ENCODE measurements around the gene IGFBP5. TPM values are rescaled to one million over a fixed set of nuclear protein-coding genes. Genes with fewer than 3 reads are reported as not detected.

Gene IGFBP5
- total RNA-seq, 1 experiment from 2014 or later = 3.9 TPM

GRCh38 chr2:216671081-216671411 is 24.3 kb downstream of the IGFBP5 start:
- TF ChIP-seq CBX3 (IDR thresholded peaks at IDR 0.05; ENCODE audit: low read depth) (no peak), EZH2 (IDR thresholded peaks at IDR 0.05) (no peak), ZFX (IDR thresholded peaks at IDR 0.05) (no peak), POLR2AphosphoS5 (IDR thresholded peaks at IDR 0.05; ENCODE audit: low read depth, low read length) (no peak), EGR1 (IDR thresholded peaks at IDR 0.05; ENCODE audit: low read depth) (no peak), RAD21 (IDR thresholded peaks at IDR 0.05; ENCODE audit: low read depth) (no peak), POLR2A (IDR thresholded peaks at IDR 0.05; ENCODE audit: borderline replicate concordance, extremely low read depth, insufficient read depth, insufficient read length) (no peak), ELF1 (IDR thresholded peaks at IDR 0.05; ENCODE audit: borderline replicate concordance, low read depth) (no peak), SIN3A (IDR thresholded peaks at IDR 0.05; ENCODE audit: low read depth) (no peak), SP1 (IDR thresholded peaks at IDR 0.05; ENCODE audit: low read depth) (no peak), EZH2phosphoT487 (IDR thresholded peaks at IDR 0.05; ENCODE audit: borderline replicate concordance) (no peak), TCF7L2 (IDR thresholded peaks at IDR 0.05; ENCODE audit: borderline replicate concordance, extremely low read depth, insufficient read depth, insufficient read length) (no peak), ZNF274 (IDR thresholded peaks at IDR 0.05; ENCODE audit: low read depth, low read length) (no peak), CEBPB (IDR thresholded peaks at IDR 0.05; ENCODE audit: low read depth) (no peak), ZBTB33 (IDR thresholded peaks at IDR 0.05; ENCODE audit: extremely low read depth, insufficient replicate concordance, low read length) (no peak), MAX (IDR thresholded peaks at IDR 0.05) (no peak), YY1 (IDR thresholded peaks at IDR 0.05; ENCODE audit: extremely low read depth, insufficient replicate concordance, low read depth, low read length) (no peak), REST (IDR thresholded peaks at IDR 0.05; ENCODE audit: low read depth) (no peak)
- TF ChIP-seq, protein P1, sequence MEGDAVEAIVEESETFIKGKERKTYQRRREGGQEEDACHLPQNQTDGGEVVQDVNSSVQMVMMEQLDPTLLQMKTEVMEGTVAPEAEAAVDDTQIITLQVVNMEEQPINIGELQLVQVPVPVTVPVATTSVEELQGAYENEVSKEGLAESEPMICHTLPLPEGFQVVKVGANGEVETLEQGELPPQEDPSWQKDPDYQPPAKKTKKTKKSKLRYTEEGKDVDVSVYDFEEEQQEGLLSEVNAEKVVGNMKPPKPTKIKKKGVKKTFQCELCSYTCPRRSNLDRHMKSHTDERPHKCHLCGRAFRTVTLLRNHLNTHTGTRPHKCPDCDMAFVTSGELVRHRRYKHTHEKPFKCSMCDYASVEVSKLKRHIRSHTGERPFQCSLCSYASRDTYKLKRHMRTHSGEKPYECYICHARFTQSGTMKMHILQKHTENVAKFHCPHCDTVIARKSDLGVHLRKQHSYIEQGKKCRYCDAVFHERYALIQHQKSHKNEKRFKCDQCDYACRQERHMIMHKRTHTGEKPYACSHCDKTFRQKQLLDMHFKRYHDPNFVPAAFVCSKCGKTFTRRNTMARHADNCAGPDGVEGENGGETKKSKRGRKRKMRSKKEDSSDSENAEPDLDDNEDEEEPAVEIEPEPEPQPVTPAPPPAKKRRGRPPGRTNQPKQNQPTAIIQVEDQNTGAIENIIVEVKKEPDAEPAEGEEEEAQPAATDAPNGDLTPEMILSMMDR (IDR thresholded peaks at IDR 0.05 in 2 of 3, conservative IDR thresholded peaks at IDR 0.05 in 1 of 3; ENCODE audit: borderline replicate concordance in 1 of 3, insufficient read depth in 1 of 3, low read depth in 2 of 3, low read length in 2 of 3) = no peak
- ATAC-seq (no peak), DNase-seq (ENCODE audit: low read depth, low spot score) (no peak)
- no peak overlapping the region for H3K4me3 ChIP-seq (replicated peaks in 1 of 2; ENCODE audit: low read depth in 1 of 2, low read length in 2 of 2)
- ChIA-PET RAD21 (ENCODE audit: low non-redundant PET in 1 of 2, low total read pairs in 2 of 2, uncharacterized antibody in 2 of 2, unreplicated experiment in 2 of 2) (no interaction called here), CTCF (no interaction called here), POLR2A (no interaction called here)
- H3K9me3 ChIP-seq (ENCODE audit: control insufficient read depth in 1 of 2, insufficient read depth in 1 of 2, low read depth in 1 of 2, low read length in 2 of 2) = no peaks in the 10 kb centered on the region
- H4K20me1 ChIP-seq (ENCODE audit: insufficient read depth) = no peaks in the 10 kb centered on the region
- no peaks in the 10 kb centered on the region for H3K9me2 ChIP-seq (ENCODE audit: insufficient read depth)
- no peak overlapping the region for H3K9ac ChIP-seq (ENCODE audit: low read length)
- no TSS peak for BruUV-seq (replicated peaks)
- intact Hi-C loops (cut with micrococcal nuclease) = no loop called here
- H3K36me3 ChIP-seq (ENCODE audit: control insufficient read depth in 1 of 2, insufficient read depth in 2 of 2, low read length in 2 of 2) = no peaks in the 10 kb centered on the region
- H3K4me1 ChIP-seq (ENCODE audit: control insufficient read depth in 1 of 2, insufficient read depth in 2 of 2, low read length in 2 of 2) = no peaks in the 10 kb centered on the region
- no peak overlapping the region for H3K4me2 ChIP-seq (ENCODE audit: low read length)
- H3K27ac ChIP-seq (ENCODE audit: low read depth, low read length) = no peak overlapping the region
- H2AFZ ChIP-seq (ENCODE audit: low read depth, low read length, poor library complexity, severe bottlenecking) = no peak overlapping the region
- no peaks in the 10 kb centered on the region for H3K79me2 ChIP-seq (ENCODE audit: insufficient read depth, low read length)
- no peaks in the 10 kb centered on the region for H3K27me3 ChIP-seq (ENCODE audit: insufficient read depth, low read length)
